AG04450 (cell line): ENCODE measurements around the gene CCDC190. TPM values are rescaled to one million over a fixed set of nuclear protein-coding genes. Genes with fewer than 3 reads are reported as not detected.

Experiments
- CTCF ChIA-PET: fragments of 300-600, 350-600 bp; formaldehyde crosslinking; extraction: SDS; loops from one replicate; lab custom pipeline; 2022; ENCODE audit warnings: antibody characterized with exemption, inconsistent platforms; lab: Charles Lee
- POLR2A ChIA-PET: fragments of 350-600 bp; formaldehyde crosslinking; extraction: SDS; loops from one replicate; lab custom pipeline; 2021; ENCODE audit warnings: antibody characterized with exemption, inconsistent platforms; lab: Yijun Ruan, JAX
- DNase-seq: peaks from one replicate; pipeline ENCODE4 v3.0.0-alpha.2; 2011; ENCODE audit warnings: low read depth, low spot score
- H3K27ac ChIP-seq: one replicate; pipeline ENCODE4 v1.5.1; 2012; ENCODE audit warnings: low read depth, low read length, control low read depth
- H3K27me3 ChIP-seq: one replicate; pipeline ENCODE4 v1.6.0; 2012; ENCODE audit warnings: low read length; ENCODE audit not compliant: control insufficient read depth, insufficient read depth
- H3K4me3 ChIP-seq: 2 replicates; pipeline ENCODE4 v1.5.1; 2011; ENCODE audit warnings: mild to moderate bottlenecking, low read depth, low read length, control low read depth
- H3K9me3 ChIP-seq: 2 replicates; pipeline ENCODE4 v1.5.1; 2012; ENCODE audit warnings: low read length; ENCODE audit not compliant: control insufficient read depth, insufficient read depth
- CTCF ChIP-seq: IDR thresholded peaks from 2 replicates; pipeline ENCODE4 v1.5.1; 2011; ENCODE audit warnings: low read depth, low read length, control low read depth, inconsistent platforms
- polyA plus RNA-seq: library from polyadenylated mRNA; depleted of rRNA; stranded (reverse); fragments of >200 nt; gene quantifications from 2 replicates; pipeline ENCODE4 v1.2.3, GENCODE V29; 2011

Gene CCDC190
- polyA plus RNA-seq, 1 experiment: not detected

DNA sequence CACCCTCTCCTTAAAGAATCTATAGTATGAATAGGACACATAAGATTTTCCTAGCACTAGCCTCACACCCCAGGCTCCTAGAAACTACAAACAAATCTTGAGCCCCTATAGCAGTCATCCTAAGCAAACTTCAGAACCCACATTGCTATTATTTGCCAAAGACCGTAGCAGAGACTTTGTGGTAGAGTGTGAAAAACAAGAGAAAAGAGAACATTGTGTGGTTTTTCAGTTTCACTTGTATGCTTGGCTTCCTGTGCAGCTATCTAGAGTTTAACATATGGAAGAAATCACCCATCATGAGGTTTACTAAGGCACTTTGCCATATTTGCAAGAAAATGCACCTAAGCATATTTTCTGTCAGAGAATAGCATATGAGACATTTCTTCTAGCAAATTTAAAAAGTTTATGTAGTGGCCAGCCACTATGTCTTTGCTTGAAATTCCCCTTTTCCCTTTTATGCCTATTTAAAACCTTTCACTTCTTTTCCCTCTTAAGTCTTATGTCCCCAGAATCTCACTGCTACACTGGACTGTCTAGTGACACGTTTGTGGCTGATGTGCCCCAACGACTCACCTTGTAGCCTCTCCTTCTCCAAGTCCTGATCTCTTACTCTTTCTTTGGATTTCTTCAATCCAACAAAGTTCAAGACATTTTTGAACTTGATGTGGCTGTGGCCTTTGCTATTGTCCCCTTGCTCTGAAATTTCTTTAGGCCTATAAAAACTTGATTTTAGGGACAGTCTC is 25.6 kb downstream of the CCDC190 start:
- ChIA-PET POLR2A (no interaction called here), CTCF (interaction anchor here (1.7 to 3.7 kb wide), 2 partner anchors 11 to 13 kb away, joined by 5 to 16 read pairs; no protein-coding TSS in a partner anchor)
- TF ChIP-seq CTCF: no peak
- Histone ChIP-seq H3K9me3 (peaks cover 6% of the 10 kb centered on the region), H3K27me3 (peaks cover 7% of the 10 kb centered on the region), H3K27ac (no peak overlapping the region), H3K4me3 (no peak overlapping the region)
- no peak for DNase-seq

DNA sequence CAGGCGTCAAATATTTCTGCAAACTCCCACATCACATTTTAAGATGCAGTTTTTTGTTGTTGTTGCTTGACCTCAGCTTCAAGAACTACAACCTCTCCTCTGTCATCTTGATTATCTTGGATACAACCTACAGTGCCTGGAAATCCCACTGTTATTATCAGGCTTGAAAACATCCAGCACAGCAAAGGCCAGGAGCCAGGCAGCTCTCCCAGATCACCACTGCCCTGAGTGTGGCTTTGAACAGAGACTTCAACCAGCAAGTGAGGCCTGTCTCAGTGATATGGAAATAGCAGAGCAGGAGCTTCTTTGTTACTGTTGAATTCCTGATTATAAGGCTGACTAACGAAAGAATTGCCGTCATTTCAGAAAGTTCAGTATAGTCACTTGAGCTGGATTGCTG is 28.5 kb downstream of the CCDC190 start:
- CTCF ChIA-PET: interaction anchor here (0.9 to 1.1 kb wide), 2 partner anchors 13 to 32 kb away, joined by 3 read pairs; no protein-coding TSS in a partner anchor
- POLR2A ChIA-PET: no interaction called here
- Histone ChIP-seq H3K27me3 (peaks cover 11% of the 10 kb centered on the region), H3K9me3 (no peaks in the 10 kb centered on the region), H3K27ac (no peak overlapping the region), H3K4me3 (no peak overlapping the region)
- DNase-seq: no peak
- no peak for TF ChIP-seq CTCF

DNA sequence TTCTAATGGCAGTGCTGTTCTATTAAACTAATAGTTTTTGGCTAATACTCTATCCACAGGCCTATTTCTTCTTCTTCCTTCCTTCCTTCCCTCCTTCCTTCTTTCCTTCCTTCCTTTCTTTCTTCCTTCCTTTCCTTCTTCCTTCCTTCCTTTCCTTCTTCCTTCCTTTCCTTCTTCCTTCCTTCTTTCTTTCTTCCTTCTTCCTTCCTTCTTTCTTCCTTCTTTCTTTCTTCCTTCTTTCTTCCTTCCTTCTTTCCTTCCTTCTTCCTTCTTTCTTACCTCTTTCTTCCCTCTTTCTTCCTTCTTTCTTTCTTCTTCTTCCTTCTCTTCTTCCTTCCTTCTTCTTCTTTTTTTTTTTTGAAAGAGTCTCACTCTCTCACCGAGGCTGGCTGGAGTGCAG is 31.7 kb downstream of the CCDC190 start:
- Histone ChIP-seq H3K27ac (no peak overlapping the region), H3K9me3 (no peaks in the 10 kb centered on the region), H3K27me3 (peaks cover 11% of the 10 kb centered on the region), H3K4me3 (no peak overlapping the region)
- CTCF ChIA-PET: interaction anchor here (3.7 kb wide), 1 partner anchor 19 kb away, joined by 14 read pairs; no protein-coding TSS in a partner anchor
- POLR2A ChIA-PET: no interaction called here
- no peak for TF ChIP-seq CTCF
- DNase-seq: no peak

GRCh38 chr1:162823771-162824525 is 37.0 kb downstream of the CCDC190 start:
- no peak overlapping the region for H3K27ac ChIP-seq
- H3K27me3 ChIP-seq: peaks cover 3% of the 10 kb centered on the region
- H3K9me3 ChIP-seq: no peaks in the 10 kb centered on the region
- no peak overlapping the region for H3K4me3 ChIP-seq
- no peak for DNase-seq
- POLR2A ChIA-PET: no interaction called here
- TF ChIP-seq CTCF: no peak
- CTCF ChIA-PET: no interaction called here

- H3K27me3 ChIP-seq: peaks cover 2% of the 10 kb centered on the region
- H3K4me3 ChIP-seq: no peak overlapping the region
- CTCF ChIA-PET: interaction anchor here (0.8 kb wide), 1 partner anchor 246 kb away, joined by 3 read pairs; the partner anchor contains the start of gene RGS4
- POLR2A ChIA-PET: no interaction called here
- no peak for DNase-seq
- no peak overlapping the region for H3K27ac ChIP-seq
- H3K9me3 ChIP-seq: no peaks in the 10 kb centered on the region
- no peak for TF ChIP-seq CTCF
Measured at GRCh38 chr1:162823231-162823630, 37.7 kb downstream of the CCDC190 start.
